ENCODE measurements around the gene SDC4.

Gene SDC4

DNA sequence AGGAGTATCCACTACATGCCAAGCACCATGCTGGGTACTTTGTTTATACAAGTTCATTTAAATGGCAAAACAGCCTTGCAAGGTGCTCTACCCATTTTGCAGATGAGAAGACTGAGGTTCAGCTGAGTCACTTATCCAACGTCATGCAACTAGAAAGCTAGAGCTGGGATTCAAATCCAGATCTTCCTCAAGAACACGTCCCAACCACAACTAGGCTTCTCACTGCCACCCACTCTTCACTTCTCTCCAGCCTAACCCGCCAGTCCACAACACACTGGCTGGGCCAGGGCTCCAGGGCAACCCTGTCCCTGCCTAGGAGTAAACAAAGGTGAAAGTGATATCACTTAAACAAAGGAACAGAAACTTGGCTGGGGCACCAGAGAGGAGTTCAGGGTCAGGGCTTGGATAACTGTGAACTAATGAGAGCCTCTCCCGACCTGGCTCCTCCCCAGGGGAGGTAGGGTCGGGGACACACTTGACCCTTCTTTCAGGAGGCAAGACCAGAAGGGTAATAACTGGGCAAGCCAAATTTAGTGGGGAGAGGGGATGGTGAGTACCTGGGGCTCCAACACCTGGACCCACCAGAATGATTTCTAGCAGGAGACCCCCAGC, 7.9 kb downstream of the SDC4 start:
- no peak overlapping the region for H3K4me3 ChIP-seq (replicated peaks; ENCODE audit: low read depth, low read length)
- TF ChIP-seq, protein P1, sequence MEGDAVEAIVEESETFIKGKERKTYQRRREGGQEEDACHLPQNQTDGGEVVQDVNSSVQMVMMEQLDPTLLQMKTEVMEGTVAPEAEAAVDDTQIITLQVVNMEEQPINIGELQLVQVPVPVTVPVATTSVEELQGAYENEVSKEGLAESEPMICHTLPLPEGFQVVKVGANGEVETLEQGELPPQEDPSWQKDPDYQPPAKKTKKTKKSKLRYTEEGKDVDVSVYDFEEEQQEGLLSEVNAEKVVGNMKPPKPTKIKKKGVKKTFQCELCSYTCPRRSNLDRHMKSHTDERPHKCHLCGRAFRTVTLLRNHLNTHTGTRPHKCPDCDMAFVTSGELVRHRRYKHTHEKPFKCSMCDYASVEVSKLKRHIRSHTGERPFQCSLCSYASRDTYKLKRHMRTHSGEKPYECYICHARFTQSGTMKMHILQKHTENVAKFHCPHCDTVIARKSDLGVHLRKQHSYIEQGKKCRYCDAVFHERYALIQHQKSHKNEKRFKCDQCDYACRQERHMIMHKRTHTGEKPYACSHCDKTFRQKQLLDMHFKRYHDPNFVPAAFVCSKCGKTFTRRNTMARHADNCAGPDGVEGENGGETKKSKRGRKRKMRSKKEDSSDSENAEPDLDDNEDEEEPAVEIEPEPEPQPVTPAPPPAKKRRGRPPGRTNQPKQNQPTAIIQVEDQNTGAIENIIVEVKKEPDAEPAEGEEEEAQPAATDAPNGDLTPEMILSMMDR (IDR thresholded peaks at IDR 0.05; ENCODE audit: insufficient read depth, low read length, poor library complexity, severe bottlenecking) = no peak
- no peak for DNase-seq (ENCODE audit: extremely low read depth, insufficient read length)

DNA sequence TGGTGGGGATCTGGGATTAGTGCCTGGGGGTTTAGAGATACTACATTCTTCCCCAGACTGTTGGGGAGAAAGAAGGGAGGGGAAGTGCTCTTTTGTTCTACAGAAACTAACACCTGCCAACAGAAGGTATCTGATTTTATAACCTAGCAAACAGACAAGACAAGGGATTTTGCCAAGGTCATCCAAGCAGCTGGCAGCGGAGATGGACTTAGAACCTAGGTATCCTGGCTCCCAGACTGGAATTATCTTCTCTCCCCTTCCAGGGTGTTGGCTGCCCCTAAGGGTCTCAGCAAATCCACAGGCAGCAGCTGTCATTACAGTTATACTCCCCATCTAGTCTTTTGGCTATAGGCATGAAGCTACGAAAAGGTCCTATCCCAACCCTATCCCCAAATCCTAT, 8.4 kb downstream of the SDC4 start:
- no peaks in the 10 kb centered on the region for H3K36me3 ChIP-seq (ENCODE audit: control insufficient read depth, insufficient read depth, low read length)
- DNase-seq (ENCODE audit: extremely low read depth, insufficient read length) = no peak
- TF ChIP-seq, protein P1 (IDR thresholded peaks at IDR 0.05; ENCODE audit: insufficient read depth, low read length, poor library complexity, severe bottlenecking) = no peak
- H3K27me3 ChIP-seq (replicated peaks; ENCODE audit: control insufficient read depth, insufficient read depth, low read length) = no peaks in the 10 kb centered on the region; the same call in 1 of the 2 replicates
- no peak overlapping the region for H3K4me3 ChIP-seq (replicated peaks; ENCODE audit: low read depth, low read length)

More for the DNA sequence above, 7.9 kb downstream of the SDC4 start:
- Histone ChIP-seq H3K27me3 (replicated peaks; ENCODE audit: control insufficient read depth, insufficient read depth, low read length) (no peaks in the 10 kb centered on the region; the same call in 1 of the 2 replicates), H3K36me3 (ENCODE audit: control insufficient read depth, insufficient read depth, low read length) (no peaks in the 10 kb centered on the region)

DNA sequence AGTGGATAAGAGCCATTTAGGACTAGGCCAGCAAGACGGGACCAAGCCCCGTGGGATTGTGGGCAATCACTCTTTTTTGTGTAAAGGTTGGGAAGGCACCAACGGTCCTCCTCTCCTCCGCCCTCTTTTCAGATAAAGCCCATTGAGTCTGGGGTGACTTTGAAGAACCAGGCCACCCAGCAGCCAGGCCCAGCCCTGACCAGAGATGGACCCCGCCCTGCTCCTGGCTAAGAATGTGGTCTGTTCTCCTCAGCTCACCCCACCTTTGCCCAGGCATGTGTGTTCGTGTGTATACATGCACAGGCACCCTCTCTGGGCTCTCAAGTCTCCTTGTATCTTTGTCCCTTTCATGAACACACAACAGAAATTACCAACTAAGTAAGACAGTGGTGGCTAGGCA, 9.1 kb downstream of the SDC4 start:
- no peaks in the 10 kb centered on the region for H3K36me3 ChIP-seq (ENCODE audit: control insufficient read depth, insufficient read depth, low read length)
- H3K27me3 ChIP-seq (replicated peaks; ENCODE audit: control insufficient read depth, insufficient read depth, low read length) = no peaks in the 10 kb centered on the region; the same call in 1 of the 2 replicates
- TF ChIP-seq, protein P1 (IDR thresholded peaks at IDR 0.05; ENCODE audit: insufficient read depth, low read length, poor library complexity, severe bottlenecking) = no peak
- DNase-seq (ENCODE audit: extremely low read depth, insufficient read length) = no peak
- H3K4me3 ChIP-seq (replicated peaks; ENCODE audit: low read depth, low read length) = no peak overlapping the region

DNA sequence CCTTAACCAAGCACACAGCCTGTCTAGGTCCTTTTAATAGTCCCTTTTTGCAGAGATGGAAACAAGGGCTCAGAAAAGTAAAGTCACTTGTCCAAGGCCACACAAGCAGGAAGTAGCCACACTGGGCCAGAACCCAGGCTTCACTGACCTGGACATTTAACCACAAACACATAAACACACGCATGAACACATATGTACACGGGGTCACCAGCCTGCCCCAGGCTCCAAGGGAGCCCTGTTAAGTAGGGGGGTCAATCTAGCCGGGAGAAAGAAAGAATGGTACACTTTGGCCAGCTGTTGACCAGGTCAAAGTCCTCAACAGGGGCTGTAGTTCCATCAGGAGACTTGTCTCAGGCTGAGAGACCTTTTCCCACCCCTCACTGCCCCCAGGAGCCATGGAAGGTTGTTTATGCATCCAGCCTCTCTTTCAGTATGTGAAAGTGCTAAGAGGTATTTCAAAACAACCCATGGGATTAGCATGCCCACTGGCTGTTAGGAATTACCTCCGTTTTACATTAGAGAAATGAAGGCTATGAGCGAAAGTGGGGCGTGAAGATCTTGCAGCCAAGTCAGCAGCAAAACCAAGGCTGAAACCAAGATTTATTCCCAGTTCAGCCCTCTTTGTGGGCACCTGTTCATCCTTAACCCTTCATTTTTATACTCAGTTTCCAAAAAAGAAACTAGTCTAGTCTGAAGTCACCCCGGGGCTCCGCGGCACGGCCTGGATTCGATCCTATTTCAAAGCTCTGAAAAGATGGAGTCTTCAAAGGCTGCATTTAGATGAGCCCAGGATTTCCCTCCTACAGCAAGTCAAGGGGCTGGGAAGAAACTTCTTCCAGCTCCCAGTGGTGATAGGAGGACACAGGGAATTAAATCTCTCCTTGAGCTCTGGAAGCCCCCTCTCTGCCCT, 9.8 kb downstream of the SDC4 start:
- DNase-seq (ENCODE audit: extremely low read depth, insufficient read length) = no peak
- TF ChIP-seq, protein P1 (IDR thresholded peaks at IDR 0.05; ENCODE audit: insufficient read depth, low read length, poor library complexity, severe bottlenecking) = no peak
- Histone ChIP-seq H3K27me3 (replicated peaks; ENCODE audit: control insufficient read depth, insufficient read depth, low read length) (no peaks in the 10 kb centered on the region; the same call in 1 of the 2 replicates), H3K4me3 (replicated peaks; ENCODE audit: low read depth, low read length) (no peak overlapping the region), H3K36me3 (ENCODE audit: control insufficient read depth, insufficient read depth, low read length) (no peaks in the 10 kb centered on the region)

DNA sequence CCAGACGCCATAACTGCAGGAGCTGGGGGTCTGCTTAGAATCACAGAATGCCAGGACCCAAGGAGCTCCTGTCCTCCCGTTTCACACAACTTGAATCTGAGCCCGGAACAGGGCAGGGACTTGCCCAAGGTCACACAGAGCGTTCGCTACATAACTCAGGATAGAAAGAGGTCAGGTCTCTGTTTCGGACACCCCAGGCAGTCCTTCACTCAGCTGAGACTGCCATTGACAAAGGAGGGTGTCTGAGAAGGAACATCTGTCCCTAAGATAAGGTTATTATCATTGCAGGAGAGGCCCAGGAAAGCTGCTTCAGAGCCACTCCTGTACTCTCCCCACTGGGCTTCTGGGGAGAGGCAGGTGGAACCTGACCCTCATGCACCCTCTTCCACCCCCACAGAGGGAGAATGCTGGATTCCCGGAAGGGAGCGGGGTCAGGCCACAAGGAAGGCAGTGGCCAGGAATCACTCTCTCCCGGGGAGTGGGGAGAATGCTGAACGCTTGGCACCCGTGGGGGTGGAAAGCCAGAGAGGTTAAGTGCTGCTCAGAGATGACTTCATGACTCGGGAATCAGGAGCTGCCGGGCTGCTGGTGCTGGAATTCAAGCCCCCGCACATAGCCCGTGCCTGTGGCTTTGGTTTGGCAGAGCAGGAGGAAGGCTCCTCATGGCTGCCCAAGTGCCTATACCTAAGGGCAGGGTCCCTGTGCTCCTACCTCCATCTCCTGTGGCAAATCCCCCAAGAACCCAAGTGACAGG, 10.7 kb downstream of the SDC4 start:
- TF ChIP-seq, protein P1 (IDR thresholded peaks at IDR 0.05; ENCODE audit: insufficient read depth, low read length, poor library complexity, severe bottlenecking) = no peak
- no peaks in the 10 kb centered on the region for H3K36me3 ChIP-seq (ENCODE audit: control insufficient read depth, insufficient read depth, low read length)
- no peak overlapping the region for H3K4me3 ChIP-seq (replicated peaks; ENCODE audit: low read depth, low read length)
- H3K27me3 ChIP-seq (replicated peaks; ENCODE audit: control insufficient read depth, insufficient read depth, low read length) = no peaks in the 10 kb centered on the region; the same call in 1 of the 2 replicates
- no peak for DNase-seq (ENCODE audit: extremely low read depth, insufficient read length)
